ENCODE data around the gene CLEC16A. TPM values are rescaled to one million over a fixed set of nuclear protein-coding genes. Genes with fewer than 3 reads are reported as not detected.

CLEC16A gene
- total and polyA plus RNA-seq, 9 of the 15 experiments (the other 6 are each of a cell fraction or from before 2014, with no cell fraction given), result 1.00 to 22.3 (median 10.0) TPM

GRCh38 chr16:10938796-10939648 is 5.3 kb upstream of the CLEC16A start (continued):
- TF ChIP-seq RCOR1 (IDR thresholded peaks at IDR 0.05; ENCODE audit: borderline replicate concordance in 1 of 2, low read depth in 2 of 2, low read length in 2 of 2), result peak in 1 of 2 experiments; percentile 74; a peak in 2 of 4 replicates
- 0 out of 2 replicates have a peak, but pooled peaks have one; percentile 24 for TF ChIP-seq SMARCA4 (IDR thresholded peaks at IDR 0.05)
- TF ChIP-seq THRB (CRISPR knock-in tag; conservative IDR thresholded peaks at IDR 0.05), result no peak
- peak; percentile 50; the same call in 1 of the 2 replicates for TF ChIP-seq MTA3 (IDR thresholded peaks at IDR 0.05; ENCODE audit: borderline replicate concordance)
- no peak for TF ChIP-seq NR2C2 (CRISPR knock-in tag; IDR thresholded peaks at IDR 0.05)
- peak; percentile 66 for TF ChIP-seq NR2C2 (tag; IDR thresholded peaks at IDR 0.05)
- TF ChIP-seq IRF1 (CRISPR knock-in tag; IDR thresholded peaks at IDR 0.05; ENCODE audit: borderline replicate concordance), result no peak
- TF ChIP-seq RBM17 (IDR thresholded peaks at IDR 0.05; ENCODE audit: borderline replicate concordance, low read depth, low read length), result no peak
- TF ChIP-seq KDM1A (IDR thresholded peaks at IDR 0.05), result peak; percentile 64 to 69; a peak in 3 of 4 replicates
- peak; percentile 63; the same call in 1 of the 2 replicates for TF ChIP-seq L3MBTL2 (IDR thresholded peaks at IDR 0.05)
- no peak for TF ChIP-seq BCL6 (CRISPR knock-in tag; IDR thresholded peaks at IDR 0.05)
- no peak for TF ChIP-seq PCBP1 (IDR thresholded peaks at IDR 0.05; ENCODE audit: low read depth, low read length, poor library complexity, severe bottlenecking)
- TF ChIP-seq ZBTB34 (CRISPR knock-in tag; IDR thresholded peaks at IDR 0.05), result no peak
- no peak for TF ChIP-seq U2AF2 (optimal IDR thresholded peaks at IDR 0.05; ENCODE audit: low read depth, low read length)
- no peak for TF ChIP-seq ZNF134 (CRISPR knock-in tag; conservative IDR thresholded peaks at IDR 0.05)
- TF ChIP-seq FOXP1 (CRISPR knock-in tag; IDR thresholded peaks at IDR 0.05), result no peak
- no peak for TF ChIP-seq ATF3 (IDR thresholded peaks at IDR 0.05)
- TF ChIP-seq ATF3 (CRISPR knock-in tag; conservative IDR thresholded peaks at IDR 0.05), result no peak
- peak; percentile 76; the same call in 1 of the 2 replicates for TF ChIP-seq HES1 (IDR thresholded peaks at IDR 0.05; ENCODE audit: low read depth)
- 0 out of 4 replicates have a peak, but pooled peaks of 1 of the 2 experiments have one; percentile 27 for TF ChIP-seq NRF1 (conservative IDR thresholded peaks at IDR 0.05 in 1 of 2, IDR thresholded peaks at IDR 0.05 in 1 of 2)
- peak; percentile 43; the same call in 1 of the 2 replicates for TF ChIP-seq ESRRA (IDR thresholded peaks at IDR 0.05; ENCODE audit: borderline replicate concordance, low read depth)
- no peak for TF ChIP-seq GABPB2 (CRISPR knock-in tag; conservative IDR thresholded peaks at IDR 0.05)
- TF ChIP-seq MEIS2 (IDR thresholded peaks at IDR 0.05; ENCODE audit: partially characterized antibody), result peak; percentile 44
- no peak for TF ChIP-seq ZNF311 (CRISPR knock-in tag; IDR thresholded peaks at IDR 0.05)

Data from K562 (cell line).